OCI-LY3 (cell line): Measurements from ENCODE around the gene TYR.

Experiments
- H2AFZ ChIP-seq: fragments of 200-600, 300-600 bp; shearing (Covaris generic); 2 replicates; pipeline ENCODE4 v1.6.0; 2014; ENCODE audit warnings: antibody characterized with exemption, low read depth, low read length
- H3K27ac ChIP-seq: fragments of 200-600, 300-600 bp; sonication (generic); 2 replicates; pipeline ENCODE4 v1.5.1; 2014; ENCODE audit warnings: mild to moderate bottlenecking, low read length, moderate library complexity, mixed read lengths
- H3K27me3 ChIP-seq: fragments of 200-600, 300-600 bp; sonication (generic); 2 replicates; pipeline ENCODE4 v1.6.1; 2014; ENCODE audit warnings: low read depth, low read length, mixed read lengths
- H3K36me3 ChIP-seq: fragments of 200-600, 300-600 bp; sonication (generic); replicated peaks from 2 replicates; pipeline ENCODE3; 2014; ENCODE audit warnings: low read depth, low read length, mixed read lengths
- H3K4me1 ChIP-seq: fragments of 300-600, 200-600 bp; sonication (generic); 2 replicates; pipeline ENCODE4 v1.6.1; 2014; ENCODE audit warnings: low read length, mixed read lengths
- H3K4me2 ChIP-seq: fragments of 200-600, 300-600 bp; sonication (generic); 2 replicates; pipeline ENCODE4 v1.6.1; 2014; ENCODE audit warnings: low read length, mixed read lengths
- H3K4me3 ChIP-seq: fragments of 300-600, 200-600 bp; sonication (generic); 2 replicates; pipeline ENCODE4 v1.5.1; 2014; ENCODE audit warnings: antibody characterized with exemption, mild to moderate bottlenecking, low read length, moderate library complexity
- H3K79me2 ChIP-seq: fragments of 300-600, 200-600 bp; shearing (Covaris generic); 2 replicates; pipeline ENCODE4 v1.6.1; 2014; ENCODE audit warnings: mild to moderate bottlenecking, low read length, mixed read lengths
- H3K9ac ChIP-seq: fragments of 300-600, 200-600 bp; shearing (Covaris generic); 2 replicates; pipeline ENCODE4 v1.6.0; 2014; ENCODE audit warnings: mild to moderate bottlenecking, low read length, moderate library complexity
- H3K9me3 ChIP-seq: fragments of 200-600, 300-600 bp; shearing (Covaris generic); 2 replicates; pipeline ENCODE4 v1.6.1; 2014; ENCODE audit warnings: low read length, mixed read lengths; ENCODE audit not compliant: insufficient read depth
- H4K20me1 ChIP-seq: fragments of 200-600, 300-600 bp; sonication (generic); 2 replicates; pipeline ENCODE4 v1.6.1; 2016; ENCODE audit warnings: low read length, mixed read lengths; ENCODE audit not compliant: insufficient read depth
- EZH2phosphoT487 ChIP-seq: fragments of 200-600 bp; shearing (Covaris generic); IDR thresholded peaks from 2 replicates; pipeline ENCODE4 v1.6.1; 2018; ENCODE audit warnings: antibody characterized with exemption, mixed run types, low read depth
- TF ChIP-seq, protein P1 (sequence below): fragments of 200-600, 300-600 bp; sonication (generic); IDR thresholded peaks from 2 replicates; pipeline ENCODE4 v1.5.1; 2014; ENCODE audit warnings: antibody characterized with exemption, low read length, low read depth

The TYR gene

DNA sequence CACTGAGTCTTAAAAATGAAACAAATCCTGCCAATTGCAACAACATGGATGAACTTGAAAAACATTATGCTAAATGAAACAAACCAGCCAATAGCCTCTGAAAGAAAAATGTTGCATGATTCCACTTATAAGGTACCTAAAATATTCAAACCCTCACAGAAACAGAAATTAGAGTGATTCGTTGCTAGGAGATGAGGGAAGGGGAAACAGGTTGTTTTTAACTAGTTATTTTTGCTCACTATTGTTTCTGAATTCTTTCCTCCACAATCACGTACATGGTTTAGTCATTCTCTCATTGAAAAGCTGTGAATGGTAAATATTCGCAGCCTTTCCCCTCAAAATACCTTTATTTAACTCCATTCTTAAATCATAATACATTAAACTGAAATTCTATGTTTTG is 14.0 kb upstream of the TYR start:
- no peaks in the 10 kb centered on the region for H3K36me3 ChIP-seq
- H3K79me2 ChIP-seq = no peaks in the 10 kb centered on the region
- no peak overlapping the region for H3K27ac ChIP-seq
- no peaks in the 10 kb centered on the region for H4K20me1 ChIP-seq
- no peaks in the 10 kb centered on the region for H3K27me3 ChIP-seq
- no peak for TF ChIP-seq EZH2phosphoT487
- TF ChIP-seq, protein P1, sequence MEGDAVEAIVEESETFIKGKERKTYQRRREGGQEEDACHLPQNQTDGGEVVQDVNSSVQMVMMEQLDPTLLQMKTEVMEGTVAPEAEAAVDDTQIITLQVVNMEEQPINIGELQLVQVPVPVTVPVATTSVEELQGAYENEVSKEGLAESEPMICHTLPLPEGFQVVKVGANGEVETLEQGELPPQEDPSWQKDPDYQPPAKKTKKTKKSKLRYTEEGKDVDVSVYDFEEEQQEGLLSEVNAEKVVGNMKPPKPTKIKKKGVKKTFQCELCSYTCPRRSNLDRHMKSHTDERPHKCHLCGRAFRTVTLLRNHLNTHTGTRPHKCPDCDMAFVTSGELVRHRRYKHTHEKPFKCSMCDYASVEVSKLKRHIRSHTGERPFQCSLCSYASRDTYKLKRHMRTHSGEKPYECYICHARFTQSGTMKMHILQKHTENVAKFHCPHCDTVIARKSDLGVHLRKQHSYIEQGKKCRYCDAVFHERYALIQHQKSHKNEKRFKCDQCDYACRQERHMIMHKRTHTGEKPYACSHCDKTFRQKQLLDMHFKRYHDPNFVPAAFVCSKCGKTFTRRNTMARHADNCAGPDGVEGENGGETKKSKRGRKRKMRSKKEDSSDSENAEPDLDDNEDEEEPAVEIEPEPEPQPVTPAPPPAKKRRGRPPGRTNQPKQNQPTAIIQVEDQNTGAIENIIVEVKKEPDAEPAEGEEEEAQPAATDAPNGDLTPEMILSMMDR = no peak
- no peak overlapping the region for H3K4me3 ChIP-seq
- H2AFZ ChIP-seq = no peak overlapping the region
- no peaks in the 10 kb centered on the region for H3K4me1 ChIP-seq
- H3K4me2 ChIP-seq = no peak overlapping the region
- H3K9me3 ChIP-seq = no peaks in the 10 kb centered on the region
- H3K9ac ChIP-seq = no peak overlapping the region

DNA sequence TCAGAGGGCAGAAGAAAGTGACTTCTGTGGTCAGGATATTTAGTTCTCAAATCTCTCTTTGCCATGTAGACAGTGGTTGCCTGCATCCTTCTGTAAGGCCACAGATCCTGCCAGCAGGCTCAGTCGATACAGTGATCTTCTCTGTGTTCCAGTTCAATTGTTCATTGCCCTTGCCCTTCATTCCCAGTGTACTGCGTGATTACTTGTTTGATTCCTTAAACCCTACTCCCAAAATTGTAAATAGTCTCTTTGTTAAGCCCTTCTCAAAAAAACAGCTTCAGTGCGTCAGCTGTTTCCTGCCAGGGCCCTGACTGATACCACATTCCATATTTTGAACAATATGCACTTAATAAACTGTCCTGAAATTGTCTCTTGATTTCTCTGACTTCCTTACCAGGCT is 9.3 kb upstream of the TYR start:
- Histone ChIP-seq H2AFZ (no peak overlapping the region), H3K4me1 (no peaks in the 10 kb centered on the region), H3K9ac (no peak overlapping the region), H3K4me3 (no peak overlapping the region), H3K36me3 (no peaks in the 10 kb centered on the region), H3K9me3 (no peaks in the 10 kb centered on the region), H3K27ac (no peak overlapping the region), H3K27me3 (no peaks in the 10 kb centered on the region), H3K79me2 (no peaks in the 10 kb centered on the region), H4K20me1 (no peaks in the 10 kb centered on the region), H3K4me2 (no peak overlapping the region)
- TF ChIP-seq, protein P1 = no peak
- no peak for TF ChIP-seq EZH2phosphoT487

DNA sequence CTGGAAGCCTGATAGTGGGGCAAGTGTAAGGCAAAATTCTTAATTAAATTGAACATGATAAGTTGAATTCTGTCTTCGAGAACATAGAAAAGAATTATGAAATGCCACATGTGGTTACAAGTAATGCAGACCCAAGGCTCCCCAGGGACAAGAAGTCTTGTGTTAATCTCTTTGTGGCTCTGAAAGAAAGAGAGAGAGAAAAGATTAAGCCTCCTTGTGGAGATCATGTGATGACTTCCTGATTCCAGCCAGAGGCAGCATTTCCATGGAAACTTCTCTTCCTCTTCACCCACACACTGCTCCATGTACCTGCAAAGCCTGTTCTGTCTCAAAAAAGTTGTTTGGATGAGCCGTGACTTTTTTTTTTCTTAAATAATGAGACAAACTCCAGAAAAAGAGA is 1.9 kb upstream of the TYR start:
- no peak overlapping the region for H3K9ac ChIP-seq
- H3K4me2 ChIP-seq = no peak overlapping the region
- no peaks in the 10 kb centered on the region for H3K36me3 ChIP-seq
- H3K9me3 ChIP-seq = no peaks in the 10 kb centered on the region
- no peak overlapping the region for H3K27ac ChIP-seq
- H2AFZ ChIP-seq = no peak overlapping the region
- H3K4me1 ChIP-seq = no peaks in the 10 kb centered on the region
- H3K4me3 ChIP-seq = no peak overlapping the region
- no peak for TF ChIP-seq EZH2phosphoT487
- TF ChIP-seq, protein P1 = no peak
- no peaks in the 10 kb centered on the region for H4K20me1 ChIP-seq
- H3K79me2 ChIP-seq = no peaks in the 10 kb centered on the region
- no peaks in the 10 kb centered on the region for H3K27me3 ChIP-seq

DNA sequence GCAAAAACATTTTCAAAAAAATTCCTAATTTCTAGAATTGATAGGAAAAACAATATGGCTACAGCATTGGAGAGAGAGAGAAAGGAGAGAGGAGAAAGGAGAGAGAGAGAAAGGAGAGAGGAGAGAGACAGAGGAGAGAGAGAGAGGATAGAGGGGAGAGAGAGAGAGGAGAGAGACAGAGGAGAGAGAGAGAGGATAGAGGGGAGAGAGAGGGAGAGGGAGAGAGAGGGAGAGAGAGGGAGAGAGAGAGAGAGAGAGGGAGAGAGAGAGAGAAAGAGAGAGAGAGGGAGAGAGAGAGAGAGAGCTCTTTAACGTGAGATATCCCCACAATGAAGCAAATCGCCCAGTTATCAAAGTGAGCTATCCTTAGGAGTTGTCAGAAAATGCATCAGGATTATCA is 737 bp upstream of the TYR start:
- H3K79me2 ChIP-seq = no peaks in the 10 kb centered on the region
- no peaks in the 10 kb centered on the region for H3K27me3 ChIP-seq
- H2AFZ ChIP-seq = no peak overlapping the region
- H3K4me2 ChIP-seq = no peak overlapping the region
- H3K4me3 ChIP-seq = no peak overlapping the region
- no peaks in the 10 kb centered on the region for H4K20me1 ChIP-seq
- no peak overlapping the region for H3K27ac ChIP-seq
- no peak for TF ChIP-seq EZH2phosphoT487
- TF ChIP-seq, protein P1 = no peak
- no peak overlapping the region for H3K9ac ChIP-seq
- no peaks in the 10 kb centered on the region for H3K36me3 ChIP-seq
- H3K9me3 ChIP-seq = no peaks in the 10 kb centered on the region
- no peaks in the 10 kb centered on the region for H3K4me1 ChIP-seq
